Retinal pigment epithelial cell (primary cell): ENCODE results near the gene ST3GAL3.
A peak's percentile ranks its signal among the peaks of the same experiment; 100 is the strongest.

ENCODE experiments used
- DNase-seq: peaks from one replicate; pipeline ENCODE4 v3.0.0-alpha.2; 2010; ENCODE audit warnings: low read depth
- H3K4me3 ChIP-seq: 2 replicates; pipeline ENCODE4 v1.5.1; 2011; ENCODE audit warnings: mild to moderate bottlenecking, low read length, control low read depth, moderate library complexity
- TF ChIP-seq, protein P1 (sequence below): conservative IDR thresholded peaks from 2 replicates; pipeline ENCODE4 v1.5.1; 2011; ENCODE audit warnings: low read depth, low read length, control low read depth, inconsistent platforms

The ST3GAL3 gene

DNA sequence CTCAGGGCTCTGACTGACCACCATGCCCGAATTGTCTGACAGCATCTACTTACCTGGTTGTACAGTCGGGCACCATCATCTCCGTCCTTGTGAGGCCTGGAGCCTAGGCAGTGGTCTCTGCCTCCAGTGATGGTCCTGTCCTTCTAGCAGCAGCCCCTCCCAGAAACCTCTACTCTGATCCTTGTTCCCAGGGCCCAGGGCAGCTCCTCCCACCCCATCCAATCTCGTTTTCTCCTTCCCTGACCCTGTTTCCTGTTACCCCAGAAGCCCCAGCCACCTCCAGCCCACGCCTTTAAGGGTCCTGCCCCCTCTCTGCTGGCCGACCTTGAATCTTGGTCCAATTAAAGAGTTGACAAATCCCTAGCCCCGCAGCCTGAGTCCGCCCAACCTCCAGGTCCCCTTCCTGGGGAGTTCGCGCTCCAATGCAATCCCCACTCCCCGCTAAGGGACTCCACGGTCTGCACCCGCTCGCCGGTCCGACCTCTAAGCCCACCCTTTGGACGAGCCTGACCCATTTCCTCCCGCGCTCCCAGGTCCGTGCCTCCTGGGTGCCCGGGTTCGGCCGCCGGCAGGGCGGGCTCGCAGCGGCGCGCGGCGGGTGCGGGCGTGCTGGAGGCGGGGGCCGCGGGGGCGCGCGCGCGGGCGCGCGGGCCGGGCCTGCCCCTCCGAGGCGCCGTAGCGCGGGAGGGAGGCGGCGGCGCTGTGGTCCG, 271.4 kb downstream of the ST3GAL3 start, which contains the start of gene B4GALT2:
Gene B4GALT2, plus strand, starts transcription at position 660 of the 710 bp plus-strand sequence. CDS start 1,951 bp downstream, outside the sequence.
- TF ChIP-seq, protein P1, sequence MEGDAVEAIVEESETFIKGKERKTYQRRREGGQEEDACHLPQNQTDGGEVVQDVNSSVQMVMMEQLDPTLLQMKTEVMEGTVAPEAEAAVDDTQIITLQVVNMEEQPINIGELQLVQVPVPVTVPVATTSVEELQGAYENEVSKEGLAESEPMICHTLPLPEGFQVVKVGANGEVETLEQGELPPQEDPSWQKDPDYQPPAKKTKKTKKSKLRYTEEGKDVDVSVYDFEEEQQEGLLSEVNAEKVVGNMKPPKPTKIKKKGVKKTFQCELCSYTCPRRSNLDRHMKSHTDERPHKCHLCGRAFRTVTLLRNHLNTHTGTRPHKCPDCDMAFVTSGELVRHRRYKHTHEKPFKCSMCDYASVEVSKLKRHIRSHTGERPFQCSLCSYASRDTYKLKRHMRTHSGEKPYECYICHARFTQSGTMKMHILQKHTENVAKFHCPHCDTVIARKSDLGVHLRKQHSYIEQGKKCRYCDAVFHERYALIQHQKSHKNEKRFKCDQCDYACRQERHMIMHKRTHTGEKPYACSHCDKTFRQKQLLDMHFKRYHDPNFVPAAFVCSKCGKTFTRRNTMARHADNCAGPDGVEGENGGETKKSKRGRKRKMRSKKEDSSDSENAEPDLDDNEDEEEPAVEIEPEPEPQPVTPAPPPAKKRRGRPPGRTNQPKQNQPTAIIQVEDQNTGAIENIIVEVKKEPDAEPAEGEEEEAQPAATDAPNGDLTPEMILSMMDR: no peak
- H3K4me3 ChIP-seq: peak within 1 kb of the TSS; percentile 69
- DNase-seq: no peak

DNA sequence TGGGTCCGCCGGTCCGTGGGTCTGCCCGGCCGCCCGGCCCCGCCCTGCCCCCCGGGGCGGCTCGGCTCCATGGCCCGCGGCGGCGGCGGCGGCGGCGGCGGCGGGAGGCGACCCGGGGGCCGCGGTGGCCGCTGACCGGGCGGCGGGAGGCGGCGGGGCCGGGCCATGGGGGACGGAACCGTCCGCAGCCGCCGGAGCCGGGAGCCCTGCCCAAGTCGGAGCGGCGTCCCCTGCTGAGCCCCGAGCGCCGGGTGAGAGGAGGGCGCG, 271.9 kb downstream of the ST3GAL3 start:
- DNase-seq: no peak
- peak overlapping the region; percentile 54 for H3K4me3 ChIP-seq
- TF ChIP-seq, protein P1: no peak

DNA sequence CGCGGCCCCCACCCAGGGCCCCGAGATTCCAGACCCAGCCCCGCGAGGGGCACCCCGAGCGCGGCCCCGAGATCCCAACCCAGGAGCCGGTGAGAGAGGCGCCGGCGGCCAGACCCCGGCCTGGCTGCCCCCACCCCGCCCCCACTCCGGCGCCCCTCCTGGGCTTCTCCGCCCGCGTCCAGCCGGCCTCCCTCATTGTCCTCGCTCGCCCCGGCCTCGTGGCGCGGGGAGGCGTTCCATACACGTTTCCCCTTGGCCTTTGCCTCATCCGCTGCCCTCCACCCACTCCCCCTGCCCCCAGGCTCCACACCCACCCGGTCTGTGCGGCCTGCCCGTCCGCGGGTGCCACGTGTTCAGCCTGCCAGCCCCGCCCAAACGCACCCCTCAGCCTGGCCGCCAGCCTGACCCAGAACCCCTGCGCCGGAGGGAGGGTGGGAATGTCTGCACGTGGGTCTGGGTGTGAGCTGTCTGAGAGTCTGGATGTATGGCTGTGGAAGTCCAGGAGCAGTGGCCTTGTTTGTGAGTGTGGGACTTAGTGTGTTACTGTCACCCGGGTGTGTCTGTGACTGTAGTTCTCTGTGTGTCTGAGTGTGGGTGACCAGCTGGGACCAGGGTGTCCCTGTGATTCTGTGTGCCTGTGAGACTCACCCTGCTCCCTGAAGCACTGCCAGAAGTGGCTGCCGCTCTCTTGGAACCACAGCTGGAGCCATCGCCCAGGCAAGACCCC, 272.4 kb downstream of the ST3GAL3 start:
- peak overlapping the region; percentile 54 for H3K4me3 ChIP-seq
- no peak for DNase-seq
- TF ChIP-seq, protein P1: no peak

GRCh38 chr1:43980255-43981134, 273.2 kb downstream of the ST3GAL3 start:
- TF ChIP-seq, protein P1: no peak
- DNase-seq: no peak
- H3K4me3 ChIP-seq: peak overlapping the region; percentile 54
